Posterior cingulate gyrus (tissue), 11 donors: Measurements from ENCODE around the gene TNK2.

ENCODE experiments used
- DNase-seq, 10 donors: peaks; one replicate each; pipeline versions ENCODE4 v3.0.0 to v3.0.0-alpha.2; 2020 to 2021; ENCODE audit warnings: mixed read lengths in 3 of 10
- intact Hi-C: fragments of 100-400 bp; cut with DNase I; formaldehyde crosslinking; loops from one replicate; pipeline ENCODE4 v1.15.1; 2023

Gene TNK2

DNA sequence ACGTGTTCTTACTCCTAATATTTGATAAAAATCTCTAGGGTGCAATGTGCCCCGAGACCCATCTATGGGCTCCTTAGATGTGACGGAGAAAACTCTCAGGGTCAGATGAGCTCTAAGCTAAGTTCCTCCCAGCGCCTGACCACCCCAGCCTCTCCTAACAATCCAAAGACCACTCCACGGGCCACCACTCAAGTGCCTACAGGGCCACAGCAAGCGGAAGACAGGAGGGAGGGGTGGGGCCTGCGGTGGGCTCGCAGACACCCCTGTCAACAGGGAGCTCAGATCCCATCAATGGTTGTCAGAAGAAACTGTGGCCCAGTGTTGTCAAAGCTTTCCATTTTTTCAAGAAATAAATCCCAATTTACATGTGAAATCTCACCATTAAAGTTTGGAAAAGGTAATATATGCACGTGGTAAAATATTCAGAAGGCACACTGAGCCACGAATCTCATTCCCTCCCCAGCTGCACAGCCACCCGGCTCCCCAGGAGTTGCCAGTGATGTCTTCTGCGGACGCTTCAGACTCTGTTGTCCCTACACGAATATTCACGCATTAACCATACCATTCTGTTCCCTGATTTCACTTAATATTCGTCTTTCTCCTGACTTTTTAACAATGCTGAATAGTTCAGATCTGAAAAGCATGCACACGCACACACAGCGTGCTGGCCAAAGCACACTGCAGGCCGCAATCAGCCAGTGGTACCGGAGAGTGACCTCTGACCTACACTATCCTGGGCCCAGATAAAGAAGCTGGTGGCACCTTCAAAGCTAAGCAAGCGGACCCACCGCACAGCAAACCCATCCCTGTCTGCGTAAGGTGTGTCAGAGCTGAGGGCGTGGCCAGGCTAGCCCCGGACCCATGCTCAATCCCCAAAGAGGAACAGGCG, 19.1 kb downstream of the TNK2 start:
- intact Hi-C loops: no loop called here
- DNase-seq: peak in 3 of 10 donors; percentile 41 to 76 (median 71)

DNA sequence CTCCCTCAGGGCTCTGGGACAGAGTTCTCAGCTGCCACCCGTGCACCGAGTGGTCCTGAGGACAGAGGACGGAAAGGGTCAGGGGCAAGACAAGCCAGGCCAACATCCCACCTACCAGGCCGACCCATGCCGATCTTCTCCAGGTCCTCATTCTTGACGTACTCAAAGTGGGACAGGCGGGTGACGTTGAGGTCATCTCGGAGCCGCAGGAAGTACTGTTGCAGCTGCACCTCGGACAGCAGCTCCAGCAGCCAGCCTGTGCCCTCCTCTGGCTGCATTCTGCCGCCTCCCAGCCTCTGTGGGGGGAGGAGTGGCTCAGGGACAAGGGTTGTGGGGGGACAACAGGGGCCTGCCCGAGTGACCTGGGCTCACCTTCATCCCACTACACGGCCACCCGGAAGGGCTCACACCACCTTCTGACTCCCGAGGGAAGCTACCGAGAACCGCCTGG, 20.0 kb downstream of the TNK2 start:
- intact Hi-C loops: no loop called here
- peak in 3 of 10 donors; percentile 66 to 72 (median 69) for DNase-seq

- intact Hi-C loops: no loop called here
- peak in 2 of 10 donors; percentile 24 to 49 for DNase-seq
Observed at GRCh38 chr3:195887670-195888069, 20.7 kb downstream of the TNK2 start.

DNA sequence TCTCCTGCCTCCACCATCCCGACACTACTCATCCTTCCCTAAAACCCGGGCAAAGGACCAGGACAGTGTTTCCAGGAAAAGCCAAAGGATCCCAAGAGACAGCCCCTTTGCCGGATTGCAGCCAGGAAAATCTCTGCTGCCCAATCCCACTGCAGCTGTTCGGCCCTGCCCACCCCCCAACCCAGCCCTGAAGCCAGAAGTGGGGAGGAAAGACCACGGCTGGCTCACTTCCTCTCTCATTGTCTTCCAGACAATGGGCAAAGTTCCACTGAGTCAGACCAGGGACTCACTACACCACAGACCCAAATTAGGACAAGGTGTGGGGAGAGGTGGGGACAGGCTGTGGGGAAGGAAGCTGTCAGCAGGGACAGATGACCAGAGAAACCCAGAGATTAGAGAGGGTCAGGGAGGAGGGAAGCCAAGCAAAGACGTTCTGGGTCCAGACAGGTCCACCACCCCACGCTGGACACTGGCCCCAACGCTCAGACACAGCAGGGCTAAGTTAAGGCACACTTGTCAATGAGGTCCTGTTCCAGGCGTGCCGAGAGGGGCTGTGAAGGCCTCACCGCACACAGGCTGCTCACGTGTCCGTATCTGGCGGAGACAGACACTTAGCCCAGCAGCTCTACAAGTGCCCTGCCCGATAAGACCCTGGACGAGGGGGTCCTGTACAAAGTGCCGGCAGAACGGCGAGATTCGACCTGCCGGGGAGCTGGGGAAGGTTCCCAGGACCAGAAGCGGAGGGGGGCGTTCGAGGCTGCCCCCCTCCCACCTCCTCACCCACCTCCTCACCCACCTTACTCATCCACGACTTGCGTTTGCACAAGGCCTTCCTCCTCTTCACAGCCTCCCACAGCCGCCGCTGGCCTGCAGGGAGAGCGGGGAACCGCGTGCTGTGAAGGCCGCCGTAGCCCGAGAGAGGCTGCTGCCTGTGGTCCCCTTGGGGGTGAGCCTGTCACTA, 21.9 kb downstream of the TNK2 start:
- DNase-seq: peak in 3 of 10 donors; percentile 37 to 84 (median 72)
- intact Hi-C loops: no loop called here

DNA sequence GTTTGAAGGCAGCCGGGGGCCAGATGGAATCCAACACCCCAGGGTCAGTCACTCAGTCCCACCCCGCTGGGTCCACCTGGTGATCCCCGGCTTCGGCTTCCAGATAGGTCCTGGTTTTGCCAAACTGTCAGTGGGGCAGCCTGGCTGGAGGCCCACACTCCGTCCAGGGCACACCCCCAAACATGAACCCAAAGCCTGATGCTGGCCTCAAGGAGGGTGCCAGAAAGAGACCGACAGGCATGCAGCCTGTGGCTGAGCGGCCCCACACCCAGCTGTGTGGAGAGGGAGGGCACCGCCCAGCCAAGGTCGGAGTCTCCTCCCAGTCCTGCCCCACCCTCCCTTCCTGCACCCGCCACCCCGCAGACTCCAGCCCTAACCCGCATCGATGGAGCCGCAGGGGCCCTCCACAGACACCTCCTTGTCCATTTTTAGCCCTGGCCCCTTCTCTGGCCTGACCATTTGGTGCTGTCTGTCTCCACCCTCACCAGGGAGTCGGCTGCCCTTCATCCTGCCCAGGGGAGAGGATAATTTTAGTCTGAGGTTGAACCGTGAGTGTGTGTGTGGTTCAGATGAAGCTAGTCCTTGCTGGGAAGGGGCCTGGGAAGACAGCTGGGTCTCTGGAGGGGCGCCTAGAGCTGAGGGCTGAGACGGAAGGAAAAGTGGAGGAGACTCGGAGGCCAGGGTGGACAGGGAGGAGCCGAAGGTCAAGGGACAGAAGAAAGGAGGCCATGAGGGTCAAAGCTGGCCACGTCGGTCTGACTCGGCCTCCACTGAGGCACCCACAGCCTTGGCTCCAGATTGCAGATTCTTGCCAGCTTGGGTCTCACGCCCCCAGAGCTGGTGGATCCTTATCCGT, 23.1 kb downstream of the TNK2 start:
- DNase-seq: peak in 4 of 10 donors; percentile 16 to 77 (median 69)
- intact Hi-C loops: no loop called here

- peak in 3 of 10 donors; percentile 7 to 79 (median 31) for DNase-seq
- intact Hi-C loops: no loop called here
Observed at GRCh38 chr3:195884691-195885035, 23.7 kb downstream of the TNK2 start.

DNA sequence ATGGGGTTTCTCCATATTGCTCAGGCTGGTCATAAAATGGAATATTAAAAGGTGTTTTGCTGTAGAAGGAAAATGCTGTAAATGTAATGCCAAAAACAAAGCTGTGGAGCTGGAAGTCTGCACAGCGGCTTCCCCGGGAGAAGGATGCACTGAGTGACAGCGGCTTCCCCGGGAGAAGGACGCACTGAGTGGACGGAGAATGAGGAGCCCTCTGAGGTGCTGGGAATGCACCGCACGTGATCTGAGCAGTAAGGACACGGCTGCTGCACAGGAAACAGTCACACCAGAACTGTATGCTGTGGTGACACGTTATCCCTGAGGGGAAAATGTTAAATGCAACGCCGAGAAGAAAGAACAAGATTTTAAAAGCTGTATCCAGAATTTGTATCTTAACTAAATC, 24.6 kb downstream of the TNK2 start:
- intact Hi-C loops: no loop called here

GRCh38 chr3:195883160-195883559, 25.2 kb downstream of the TNK2 start:
- intact Hi-C loops: no loop called here

More for the DNA sequence above, 24.6 kb downstream of the TNK2 start:
- peak in 4 of 10 donors; percentile 8 to 80 (median 46) for DNase-seq

GRCh38 chr3:195882002-195882441, 26.3 kb downstream of the TNK2 start:
- peak in 4 of 10 donors; percentile 12 to 76 (median 55) for DNase-seq

More at GRCh38 chr3:195883160-195883559, 25.2 kb downstream of the TNK2 start:
- DNase-seq: peak in 4 of 10 donors; percentile 20 to 83 (median 43)

DNA sequence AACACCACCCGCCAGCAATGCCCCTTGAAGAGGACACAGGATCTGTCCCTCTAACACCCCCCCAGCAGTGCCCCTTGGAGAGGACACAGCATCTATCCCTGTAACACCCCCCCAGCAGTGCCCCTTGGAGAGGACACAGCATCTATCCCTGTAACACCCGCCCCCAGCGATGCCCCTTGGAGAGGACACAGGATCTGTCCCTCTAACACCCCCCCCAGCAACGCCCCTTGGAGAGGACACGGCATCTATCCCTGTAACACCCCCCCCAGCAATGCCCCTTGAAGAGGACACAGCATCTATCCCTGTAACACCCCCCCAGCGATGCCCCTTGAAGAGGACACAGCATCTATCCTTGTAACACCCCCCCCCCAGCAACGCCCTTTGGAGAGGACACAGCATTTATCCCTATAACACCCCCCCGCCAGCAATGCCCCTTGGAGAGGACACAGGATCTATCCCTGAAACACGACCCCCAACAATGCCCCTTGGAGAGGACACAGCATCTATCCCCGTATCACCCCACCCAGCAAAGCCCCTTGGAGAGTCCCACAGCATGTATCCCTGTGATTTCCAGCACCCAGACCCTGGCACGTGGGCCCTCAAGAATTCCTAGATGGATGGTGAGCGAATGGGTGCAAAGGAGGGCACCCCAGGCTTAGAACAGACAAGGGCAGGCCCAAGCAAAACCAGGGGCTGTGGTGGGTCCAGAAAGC, 26.9 kb downstream of the TNK2 start:
- intact Hi-C loops: no loop called here
- DNase-seq: peak in 3 of 10 donors; percentile 1 to 40 (median 26)

More at GRCh38 chr3:195882002-195882441, 26.3 kb downstream of the TNK2 start:
- intact Hi-C loops: loop anchor here (1.0 kb wide), 1 partner anchor 11 kb away; no protein-coding TSS in a partner anchor

DNA sequence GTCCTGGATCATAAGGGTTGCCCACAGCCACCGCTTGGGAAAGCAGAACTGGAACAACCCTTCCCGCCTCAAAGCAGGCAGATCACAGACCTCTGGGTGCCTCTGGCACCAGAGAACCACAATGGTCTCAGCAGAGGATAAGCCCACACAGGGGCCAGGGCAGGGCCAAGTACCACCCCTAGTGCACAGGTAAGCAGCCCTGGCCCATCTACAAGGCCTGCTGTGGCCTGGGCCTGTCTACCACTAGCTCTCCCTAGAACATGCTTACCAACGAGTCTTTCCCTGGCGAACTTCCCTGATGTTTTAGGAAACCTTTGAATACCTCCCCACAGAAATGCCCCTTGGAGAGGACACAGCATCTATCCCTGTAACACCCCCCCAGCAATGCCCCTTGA, 28.3 kb downstream of the TNK2 start:
- intact Hi-C loops: no loop called here
- peak in 1 of 10 donors; percentile 68 for DNase-seq

- peak in 3 of 10 donors; percentile 52 to 63 (median 59) for DNase-seq
- intact Hi-C loops: no loop called here
Observed at GRCh38 chr3:195879416-195880036, 28.8 kb downstream of the TNK2 start.

- DNase-seq: peak in 2 of 10 donors; percentile 75 to 80
- intact Hi-C loops: no loop called here
Observed at GRCh38 chr3:195878424-195879274, 29.7 kb downstream of the TNK2 start.

- DNase-seq: no peak
- intact Hi-C loops: no loop called here
Observed at GRCh38 chr3:195877767-195878423, 30.5 kb downstream of the TNK2 start.

GRCh38 chr3:195877136-195877715, 31.1 kb downstream of the TNK2 start:
- peak in 2 of 10 donors; percentile 75 to 78 for DNase-seq
- intact Hi-C loops: no loop called here

DNA sequence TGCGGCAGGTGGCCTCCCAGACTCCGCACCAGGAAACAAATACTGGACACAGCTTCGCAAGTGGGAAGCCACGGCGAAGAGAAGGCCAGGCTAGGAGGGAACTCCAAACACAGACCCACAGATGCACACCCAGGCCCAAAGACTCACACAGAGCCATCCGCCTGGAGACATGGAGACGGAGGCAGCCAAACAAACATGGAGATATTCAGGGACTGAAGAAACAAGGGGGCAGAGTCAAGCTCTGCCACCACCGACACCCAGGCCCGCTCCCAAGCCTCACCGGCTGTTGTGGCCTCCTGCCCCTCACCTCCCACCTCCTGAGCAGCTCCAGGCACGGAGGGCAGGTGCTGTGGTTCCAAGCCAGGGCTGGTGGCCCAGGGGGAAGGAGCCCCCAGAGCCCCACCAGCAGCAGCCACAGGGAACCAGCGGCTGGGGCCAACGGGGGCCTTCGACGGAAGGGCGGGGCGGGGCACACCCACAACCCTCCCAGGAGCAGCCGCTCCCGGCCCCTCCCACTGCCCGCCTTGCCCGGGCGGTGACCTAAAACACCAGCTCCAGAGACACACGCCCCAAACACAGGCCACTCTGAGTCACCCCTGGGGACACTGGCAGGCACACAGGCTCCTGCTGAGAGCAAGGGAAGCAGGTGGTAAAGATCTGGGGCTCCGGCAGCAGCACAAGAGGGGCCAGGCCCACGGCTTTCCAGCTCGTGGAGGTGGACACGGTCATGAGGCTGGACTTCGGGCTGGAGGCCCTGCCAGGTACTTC, 31.9 kb downstream of the TNK2 start:
- DNase-seq: peak in 2 of 10 donors; percentile 80 to 81
- intact Hi-C loops: no loop called here
